ENCODE measurements around the gene BCL6B. TPM values are rescaled to one million over a fixed set of nuclear protein-coding genes. Genes with fewer than 3 reads are reported as not detected.
A peak's percentile ranks its signal among the peaks of the same experiment; 100 is the strongest.

The BCL6B gene
- total and polyA plus RNA-seq, 2 experiments from 2014 or later, result 0.53 to 1.1 TPM

DNA sequence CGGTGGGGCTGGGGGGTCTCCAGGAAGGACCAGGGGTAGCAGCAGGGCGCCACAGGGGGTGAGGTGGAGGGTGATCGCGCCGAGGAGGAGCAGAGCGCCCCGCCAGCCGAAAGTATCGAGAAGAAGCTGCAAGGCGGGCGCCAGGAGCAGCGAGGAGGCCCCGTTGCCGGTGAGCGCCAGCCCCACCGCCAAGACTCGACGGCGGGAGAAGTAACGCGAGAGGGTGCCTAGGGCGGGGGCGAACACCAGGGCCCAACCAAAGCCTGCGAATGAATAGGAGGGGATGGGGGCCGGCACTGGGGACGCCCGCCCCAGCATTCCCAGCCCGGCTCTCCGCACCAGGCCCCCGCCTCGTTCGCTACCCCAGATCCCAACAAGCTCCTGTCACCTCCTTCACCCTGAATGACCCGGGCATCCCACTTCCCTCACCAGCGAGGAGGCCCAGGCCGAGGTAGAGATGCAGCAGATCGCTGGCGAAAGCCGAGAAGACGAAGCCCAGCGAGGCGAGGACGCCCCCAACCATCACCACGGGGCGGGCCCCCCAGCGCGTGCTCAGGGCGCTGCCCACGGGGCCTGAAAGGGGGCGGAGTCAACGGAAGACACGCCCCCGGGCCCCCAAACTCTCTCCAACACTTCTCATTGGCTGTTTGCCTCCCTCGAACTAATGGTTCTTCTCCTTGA is 19.8 kb downstream of the BCL6B start:
- no peak for DNase-seq (ENCODE audit: low spot score)
- peak overlapping the region; percentile 51 for H3K4me3 ChIP-seq
- H3K27me3 ChIP-seq, result peaks cover 13% of the 10 kb centered on the region
- no peak overlapping the region for H3K27ac ChIP-seq
- no peaks in the 10 kb centered on the region for H3K9me2 ChIP-seq (replicated peaks; ENCODE audit: insufficient read depth)
- TF ChIP-seq, protein P1, sequence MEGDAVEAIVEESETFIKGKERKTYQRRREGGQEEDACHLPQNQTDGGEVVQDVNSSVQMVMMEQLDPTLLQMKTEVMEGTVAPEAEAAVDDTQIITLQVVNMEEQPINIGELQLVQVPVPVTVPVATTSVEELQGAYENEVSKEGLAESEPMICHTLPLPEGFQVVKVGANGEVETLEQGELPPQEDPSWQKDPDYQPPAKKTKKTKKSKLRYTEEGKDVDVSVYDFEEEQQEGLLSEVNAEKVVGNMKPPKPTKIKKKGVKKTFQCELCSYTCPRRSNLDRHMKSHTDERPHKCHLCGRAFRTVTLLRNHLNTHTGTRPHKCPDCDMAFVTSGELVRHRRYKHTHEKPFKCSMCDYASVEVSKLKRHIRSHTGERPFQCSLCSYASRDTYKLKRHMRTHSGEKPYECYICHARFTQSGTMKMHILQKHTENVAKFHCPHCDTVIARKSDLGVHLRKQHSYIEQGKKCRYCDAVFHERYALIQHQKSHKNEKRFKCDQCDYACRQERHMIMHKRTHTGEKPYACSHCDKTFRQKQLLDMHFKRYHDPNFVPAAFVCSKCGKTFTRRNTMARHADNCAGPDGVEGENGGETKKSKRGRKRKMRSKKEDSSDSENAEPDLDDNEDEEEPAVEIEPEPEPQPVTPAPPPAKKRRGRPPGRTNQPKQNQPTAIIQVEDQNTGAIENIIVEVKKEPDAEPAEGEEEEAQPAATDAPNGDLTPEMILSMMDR (IDR thresholded peaks at IDR 0.05; ENCODE audit: poor library complexity), result no peak
- no peak for TF ChIP-seq EZH2phosphoT487 (IDR thresholded peaks at IDR 0.05; ENCODE audit: low read depth, severe bottlenecking, unreplicated experiment)
- TF ChIP-seq EZH2 (IDR thresholded peaks at IDR 0.05; ENCODE audit: borderline replicate concordance), result no peak
- H2AFZ ChIP-seq, result peak overlapping the region; percentile 88
- 16% methylated on average over 28 of the region's 53 CpGs for WGBS (ENCODE audit: low lambda C conversion rate, missing lambda C conversion rate)
- H3K4me1 ChIP-seq (ENCODE audit: insufficient read depth), result peaks cover 19% of the 10 kb centered on the region
- no peaks in the 10 kb centered on the region for H4K20me1 ChIP-seq (ENCODE audit: insufficient read depth, poor library complexity, severe bottlenecking)
- H3K4me2 ChIP-seq, result peak overlapping the region; percentile 95
- H3K36me3 ChIP-seq (replicated peaks; ENCODE audit: insufficient read depth, low read depth), result no peaks in the 10 kb centered on the region
- no peaks in the 10 kb centered on the region for H3K9me3 ChIP-seq (ENCODE audit: low read depth)
- peaks cover 1% of the 10 kb centered on the region for H3K79me2 ChIP-seq

DNA sequence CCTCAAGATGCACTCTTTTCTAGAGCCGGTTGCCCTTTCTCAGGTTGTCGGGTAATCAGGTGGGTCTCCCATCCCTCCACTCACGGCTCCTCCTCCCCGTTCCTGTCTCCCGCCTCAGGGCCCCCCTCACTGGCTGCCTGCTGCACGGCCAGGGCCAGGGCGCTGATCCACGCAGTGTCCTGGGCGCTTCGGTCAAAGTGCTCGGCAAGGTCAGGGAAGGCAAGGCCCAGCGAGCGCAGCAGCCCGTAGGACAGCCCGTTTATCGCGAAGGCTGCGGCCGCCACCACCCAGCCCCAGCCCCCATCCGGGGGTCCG is 20.3 kb downstream of the BCL6B start:
- TF ChIP-seq EZH2 (IDR thresholded peaks at IDR 0.05; ENCODE audit: borderline replicate concordance) (no peak), EZH2phosphoT487 (IDR thresholded peaks at IDR 0.05; ENCODE audit: low read depth, severe bottlenecking, unreplicated experiment) (no peak)
- TF ChIP-seq, protein P1 (IDR thresholded peaks at IDR 0.05; ENCODE audit: poor library complexity), result no peak
- H4K20me1 ChIP-seq (ENCODE audit: insufficient read depth, poor library complexity, severe bottlenecking), result no peaks in the 10 kb centered on the region
- H3K27ac ChIP-seq, result peak overlapping the region; percentile 32
- H3K9me2 ChIP-seq (replicated peaks; ENCODE audit: insufficient read depth), result no peaks in the 10 kb centered on the region
- H3K79me2 ChIP-seq, result no peaks in the 10 kb centered on the region
- no peaks in the 10 kb centered on the region for H3K36me3 ChIP-seq (replicated peaks; ENCODE audit: insufficient read depth, low read depth)
- 2% methylated on average over 16 of the region's 21 CpGs for WGBS (ENCODE audit: low lambda C conversion rate, missing lambda C conversion rate)
- peak overlapping the region; percentile 51 for H3K4me3 ChIP-seq
- peak overlapping the region; percentile 61 for H2AFZ ChIP-seq
- no peak for DNase-seq (ENCODE audit: low spot score)
- peaks cover 13% of the 10 kb centered on the region for H3K27me3 ChIP-seq
- no peaks in the 10 kb centered on the region for H3K9me3 ChIP-seq (ENCODE audit: low read depth)
- peak overlapping the region; percentile 95 for H3K4me2 ChIP-seq
- H3K4me1 ChIP-seq (ENCODE audit: insufficient read depth), result peaks cover 19% of the 10 kb centered on the region

DNA sequence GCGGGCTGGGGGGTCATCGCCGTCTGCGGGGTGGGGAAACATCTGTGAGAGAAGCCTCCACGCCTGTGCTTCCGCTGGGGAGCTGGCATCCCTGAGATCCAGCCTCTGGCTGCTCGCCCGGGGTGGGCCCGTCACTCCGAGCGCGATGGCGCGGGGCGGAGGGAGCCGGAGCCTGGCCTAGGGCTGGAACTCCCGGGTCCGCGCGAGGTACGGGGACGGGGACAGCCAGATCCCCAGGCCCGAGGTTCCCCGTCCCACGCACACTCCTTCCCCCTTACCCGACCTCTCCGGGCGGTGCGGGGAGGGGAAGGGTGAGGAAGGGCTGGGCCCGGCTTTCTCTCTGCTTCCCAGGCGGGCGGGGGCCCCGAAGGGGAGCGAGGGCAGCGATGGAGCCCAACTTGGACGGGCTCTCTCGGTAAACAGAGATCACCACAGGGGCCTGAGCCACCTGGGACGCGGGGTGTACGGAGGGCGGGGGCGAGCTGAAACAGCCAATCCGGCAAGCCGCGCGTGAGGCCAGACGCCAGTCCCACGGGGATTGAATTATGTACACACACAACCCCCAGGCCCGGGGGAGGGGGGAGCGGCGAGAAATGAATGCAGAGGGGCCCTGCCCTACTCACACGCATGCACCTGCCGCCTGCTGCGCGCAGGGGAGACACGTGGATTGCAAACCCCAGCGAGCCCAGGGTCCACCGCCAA is 20.8 kb downstream of the BCL6B start, which contains the start of gene SLC16A11:
SLC16A11 (minus strand) TSS at position 596 of the 702 bp plus-strand sequence; CDS start at position 17, 579 bp downstream.
- H4K20me1 ChIP-seq (ENCODE audit: insufficient read depth, poor library complexity, severe bottlenecking), result no peaks in the 10 kb centered on the region
- 3% methylated on average over 51 of the region's 58 CpGs for WGBS (ENCODE audit: low lambda C conversion rate, missing lambda C conversion rate)

More for the DNA sequence above, 20.8 kb downstream of the BCL6B start, which contains the start of gene SLC16A11:
- H3K27me3 ChIP-seq, result peaks cover 13% of the 10 kb centered on the region
- H3K4me1 ChIP-seq (ENCODE audit: insufficient read depth), result peaks cover 19% of the 10 kb centered on the region
- H3K79me2 ChIP-seq, result no peaks in the 10 kb centered on the region
- H3K27ac ChIP-seq, result peak within 1 kb of the TSS; percentile 32
- H2AFZ ChIP-seq, result peak within 1 kb of the TSS; percentile 61
- TF ChIP-seq EZH2phosphoT487 (IDR thresholded peaks at IDR 0.05; ENCODE audit: low read depth, severe bottlenecking, unreplicated experiment), result no peak
- TF ChIP-seq, protein P1 (IDR thresholded peaks at IDR 0.05; ENCODE audit: poor library complexity), result no peak
- TF ChIP-seq EZH2 (IDR thresholded peaks at IDR 0.05; ENCODE audit: borderline replicate concordance), result no peak
- H3K4me3 ChIP-seq, result peak within 1 kb of the TSS; percentile 51
- no peaks in the 10 kb centered on the region for H3K9me3 ChIP-seq (ENCODE audit: low read depth)
- DNase-seq (ENCODE audit: low spot score), result peak; percentile 78
- no peaks in the 10 kb centered on the region for H3K9me2 ChIP-seq (replicated peaks; ENCODE audit: insufficient read depth)
- H3K4me2 ChIP-seq, result peak within 1 kb of the TSS; percentile 95
- H3K36me3 ChIP-seq (replicated peaks; ENCODE audit: insufficient read depth, low read depth), result no peaks in the 10 kb centered on the region

Data from hepatocyte (in vitro differentiated cells).